Right forelimb (tissue), 1 donor: ENCODE measurements around the gene SLC17A6.

Experiments used
- DNase-seq: peaks from one replicate; pipeline ENCODE4 v3.0.0-alpha.2; 2018

SLC17A6 gene

DNA sequence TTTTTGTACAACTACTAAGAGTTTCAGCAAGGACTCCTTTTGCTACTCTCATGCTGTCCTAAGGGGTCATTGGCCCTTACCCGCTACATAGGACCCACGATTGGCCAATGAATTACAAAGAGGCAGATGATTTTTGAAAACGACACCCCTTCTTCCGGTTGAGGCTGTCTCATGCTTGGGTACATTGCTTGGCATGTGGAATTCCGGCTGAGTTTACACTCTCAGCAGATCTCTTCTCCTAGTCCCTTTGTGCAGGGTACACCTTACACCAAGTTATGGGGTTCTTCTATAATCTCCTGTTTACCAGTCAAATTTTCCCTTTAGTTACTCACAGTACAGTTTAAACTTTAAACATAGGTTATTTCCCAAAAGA lies 52.1 kb downstream of the SLC17A6 start:
- no peak for DNase-seq

DNA sequence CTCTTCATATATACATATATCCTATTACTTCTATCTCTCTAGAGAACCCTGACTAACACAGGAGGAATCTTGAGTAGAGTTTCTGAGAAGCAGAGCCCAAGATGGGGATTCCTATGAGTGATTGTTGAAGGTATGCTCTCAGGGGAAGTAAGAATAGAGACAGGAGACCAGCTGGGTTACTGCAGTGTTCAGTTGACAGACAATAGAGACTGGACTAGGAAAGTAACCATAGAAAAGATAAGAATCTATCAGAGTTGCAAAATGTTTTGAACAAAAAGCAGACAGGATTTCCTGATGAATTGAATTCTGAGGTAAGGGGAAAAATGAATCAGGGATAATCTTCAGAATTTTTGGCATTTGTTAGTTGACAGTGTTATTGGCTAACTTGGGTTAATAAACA lies 54.4 kb downstream of the SLC17A6 start:
- no peak for DNase-seq

DNA sequence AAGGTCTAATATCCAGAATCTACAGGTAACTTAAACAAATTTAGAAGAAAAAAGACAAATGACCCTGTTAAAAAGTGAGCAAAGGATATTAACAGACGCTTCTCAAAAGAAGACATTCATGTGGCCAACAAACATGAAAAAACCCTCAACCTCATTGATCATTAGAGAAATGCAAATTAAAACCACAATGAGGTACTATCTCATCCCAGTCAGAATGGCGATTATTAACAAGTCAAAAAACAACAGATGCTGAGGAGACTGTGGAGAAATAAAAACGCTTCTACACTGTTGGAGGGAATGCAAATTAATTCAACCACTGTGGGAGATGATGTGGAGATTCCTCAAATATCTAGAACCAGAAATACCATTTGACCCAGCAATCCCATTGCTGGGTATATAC lies 67.2 kb downstream of the SLC17A6 start:
- DNase-seq, result no peak

DNA sequence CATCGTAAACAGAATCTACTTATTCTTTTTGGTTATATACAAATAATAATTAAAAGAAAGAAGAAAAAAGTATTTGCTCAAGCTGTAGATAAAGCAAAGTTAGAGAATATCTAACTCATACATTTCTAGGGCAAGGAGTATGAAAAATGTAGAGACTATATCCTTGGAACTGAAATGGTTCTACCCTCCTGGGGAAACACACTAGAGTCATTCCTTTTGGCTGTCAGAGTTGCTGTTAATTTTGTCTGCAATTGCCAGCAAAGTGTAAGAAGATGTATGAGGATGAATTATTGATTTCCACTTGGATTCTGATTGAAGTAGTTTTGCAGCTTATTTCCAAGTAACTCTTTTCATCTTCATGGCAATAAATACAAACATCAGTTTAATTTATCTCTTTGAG lies 69.1 kb downstream of the SLC17A6 start:
- DNase-seq, result no peak

DNA sequence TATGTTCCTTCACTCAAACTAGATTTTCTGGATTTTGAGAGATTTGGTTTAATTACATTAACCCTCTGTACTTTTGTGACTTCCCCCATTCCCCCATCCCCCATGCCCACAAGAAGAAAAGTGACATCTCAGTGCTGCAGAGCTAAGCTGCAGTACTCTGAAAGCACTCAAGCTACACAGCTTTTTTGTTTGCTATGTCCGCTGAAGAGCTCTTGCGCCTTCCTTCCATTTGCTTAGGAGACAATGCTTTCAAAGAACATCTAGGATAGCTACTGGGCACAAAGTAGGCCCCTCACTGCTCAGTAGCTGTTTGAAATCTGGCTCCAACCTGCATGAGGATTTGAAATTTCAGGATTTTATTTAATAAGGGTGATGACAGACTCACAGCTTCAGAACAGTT lies 69.7 kb downstream of the SLC17A6 start:
- no peak for DNase-seq

GRCh38 chr11:22415476-22415875 lies 77.3 kb downstream of the SLC17A6 start:
- DNase-seq, result no peak

GRCh38 chr11:22416462-22416861 lies 78.3 kb downstream of the SLC17A6 start:
- DNase-seq, result no peak

GRCh38 chr11:22426915-22427314 lies 88.7 kb downstream of the SLC17A6 start:
- DNase-seq, result no peak
